Mesendoderm (in vitro differentiated cells): ENCODE results near the gene BTRC.

ENCODE experiments used
- DNase-seq: peaks from one replicate; pipeline ENCODE4 v3.0.0; 2013
- H2AK5ac ChIP-seq: 2 replicates; pipeline ENCODE4 v1.6.1; 2013; ENCODE audit warnings: low read length, inconsistent platforms
- H2BK120ac ChIP-seq: 2 replicates; pipeline ENCODE4 v1.6.1; 2013; ENCODE audit warnings: low read depth, mild to moderate bottlenecking, low read length, moderate library complexity, mixed read lengths
- H2BK15ac ChIP-seq: replicated peaks from 2 replicates; pipeline ENCODE4 v1.6.1; 2013; ENCODE audit warnings: low read depth, mild to moderate bottlenecking, moderate library complexity
- H2BK5ac ChIP-seq: 2 replicates; pipeline ENCODE4 v1.6.1; 2013; ENCODE audit warnings: low read length, inconsistent platforms
- H3K18ac ChIP-seq: 2 replicates; pipeline ENCODE4 v1.6.1; 2013; ENCODE audit warnings: mild to moderate bottlenecking, low read length, mixed read lengths
- H3K23ac ChIP-seq: one replicate; pipeline ENCODE4 v1.6.1; 2013; ENCODE audit warnings: low read length
- H3K27ac ChIP-seq: 2 replicates; pipeline ENCODE4 v1.5.1; 2013; ENCODE audit warnings: low read depth, mild to moderate bottlenecking, inconsistent platforms, low read length, moderate library complexity
- H3K27me3 ChIP-seq: 2 replicates; pipeline ENCODE4 v1.6.1; 2013; ENCODE audit warnings: low read length, control low read depth, mild to moderate bottlenecking, inconsistent platforms; ENCODE audit not compliant: insufficient read depth, poor library complexity
- H3K36me3 ChIP-seq: 2 replicates; pipeline ENCODE4 v1.6.1; 2013; ENCODE audit warnings: low read length, inconsistent platforms; ENCODE audit not compliant: control insufficient read depth, insufficient read depth
- H3K4ac ChIP-seq: one replicate; pipeline ENCODE4 v1.6.1; 2013; ENCODE audit warnings: low read depth, mild to moderate bottlenecking, low read length, moderate library complexity
- H3K4me1 ChIP-seq: 2 replicates; pipeline ENCODE4 v1.6.1; 2013; ENCODE audit warnings: low read depth, low read length, inconsistent platforms; ENCODE audit not compliant: control insufficient read depth
- H3K4me2 ChIP-seq: 2 replicates; pipeline ENCODE4 v1.6.1; 2013; ENCODE audit warnings: low read length
- H3K4me3 ChIP-seq: 2 replicates; pipeline ENCODE4 v1.5.1; 2013; ENCODE audit warnings: mild to moderate bottlenecking, low read length
- H3K56ac ChIP-seq: one replicate; pipeline ENCODE4 v1.6.1; 2013; ENCODE audit warnings: low read length
- H3K79me1 ChIP-seq: 2 replicates; pipeline ENCODE4 v1.6.1; 2013; ENCODE audit warnings: low read length, inconsistent platforms
- H3K79me2 ChIP-seq: 2 replicates; pipeline ENCODE4 v1.6.1; 2013; ENCODE audit warnings: mild to moderate bottlenecking, low read length; ENCODE audit not compliant: control insufficient read depth, insufficient read depth
- H3K9ac ChIP-seq: 2 replicates; pipeline ENCODE4 v1.6.1; 2013; ENCODE audit warnings: low read length, inconsistent platforms
- H4K5ac ChIP-seq: one replicate; pipeline ENCODE4 v1.6.1; 2013; ENCODE audit warnings: low read length
- H4K8ac ChIP-seq: one replicate; pipeline ENCODE4 v1.6.1; 2013; ENCODE audit warnings: low read depth, mild to moderate bottlenecking, control low read depth, low read length, moderate library complexity
- WGBS: extraction: QIAGEN DNeasy Blood & Tissue Kit; methylation state at CpG from one replicate; pipeline ENCODE4 v1.1.7; 2013; ENCODE audit warnings: low lambda C conversion rate, missing lambda C conversion rate; ENCODE audit not compliant: insufficient coverage; ENCODE audit errors: extremely low coverage; 5-methylcytosine and 5-hydroxymethylcytosine counted together

Gene BTRC

DNA sequence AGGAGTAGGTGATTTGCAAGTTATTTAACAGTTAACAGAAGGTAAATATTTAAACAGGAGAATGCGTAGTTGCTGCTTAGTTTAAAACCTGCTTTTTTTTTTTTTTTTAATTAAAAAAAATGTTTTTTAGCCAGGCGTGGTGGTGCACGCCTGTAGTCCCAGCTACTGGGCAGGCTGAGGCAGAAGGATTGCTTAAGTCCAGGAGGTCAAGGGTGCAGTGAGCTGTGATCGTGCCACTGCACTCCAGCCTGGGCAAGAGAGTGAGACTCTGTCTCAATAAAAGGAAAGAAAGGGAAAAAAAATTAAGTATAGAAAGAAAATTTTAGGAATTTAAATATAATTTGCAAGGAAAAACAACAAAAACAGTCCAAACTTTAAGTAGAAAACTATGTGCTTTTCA is 71.6 kb downstream of the BTRC start:
- Histone ChIP-seq H2BK120ac (no peak overlapping the region), H4K8ac (no peak overlapping the region), H2BK5ac (no peak overlapping the region), H3K23ac (no peak overlapping the region), H3K4me1 (no peaks in the 10 kb centered on the region), H3K36me3 (no peaks in the 10 kb centered on the region), H3K79me2 (no peaks in the 10 kb centered on the region), H2AK5ac (no peak overlapping the region), H3K4me2 (no peak overlapping the region), H4K5ac (no peak overlapping the region), H3K27ac (no peak overlapping the region), H3K56ac (no peak overlapping the region), H3K18ac (no peak overlapping the region), H3K27me3 (no peaks in the 10 kb centered on the region), H2BK15ac (no peak overlapping the region), H3K79me1 (no peaks in the 10 kb centered on the region), H3K4ac (no peak overlapping the region), H3K4me3 (no peak overlapping the region), H3K9ac (no peak overlapping the region)
- no peak for DNase-seq
- no CpG with 5 or more reads among the region's 4 CpGs for WGBS

DNA sequence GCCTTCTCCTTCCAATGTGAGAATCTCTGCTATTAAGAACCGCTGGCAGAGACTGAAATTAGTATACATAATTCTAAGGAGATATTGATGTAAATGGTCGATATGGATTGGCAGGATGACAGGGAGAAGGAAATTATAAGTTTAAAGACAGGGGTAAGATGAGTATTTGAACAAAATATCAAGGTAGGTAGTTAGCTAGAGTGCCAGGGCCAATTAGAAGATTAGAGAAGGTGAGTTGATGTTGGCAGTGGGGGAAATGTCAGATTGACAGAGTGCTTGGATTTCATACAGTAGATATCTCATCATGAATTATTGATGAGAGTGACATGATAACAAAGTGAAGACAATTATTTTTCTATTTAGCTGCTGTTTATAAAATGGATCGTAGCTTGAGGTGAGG is 74.1 kb downstream of the BTRC start:
- no peak for DNase-seq
- no peak overlapping the region for H3K4me3 ChIP-seq
- no CpG with 5 or more reads among the region's 3 CpGs for WGBS

DNA sequence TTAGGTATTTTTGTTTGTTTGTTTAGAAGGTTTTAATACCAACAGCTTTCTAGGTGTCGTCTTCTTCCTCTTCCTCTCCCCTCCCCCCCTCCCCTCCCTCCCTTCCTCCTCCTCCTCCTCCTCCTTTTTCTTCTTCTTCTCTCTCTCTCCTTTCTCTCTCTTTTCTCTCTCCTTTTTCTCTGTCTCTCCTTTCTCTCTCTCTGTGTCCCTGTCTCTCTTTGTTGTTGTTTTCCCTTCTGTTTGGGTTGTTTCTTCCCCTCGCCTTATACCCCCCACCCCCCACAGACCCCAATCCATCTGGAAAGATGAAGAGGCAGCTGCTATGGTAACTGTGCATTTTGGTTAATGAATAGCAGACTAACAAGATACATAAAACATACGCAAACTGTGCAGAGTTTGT is 75.5 kb downstream of the BTRC start:
- H3K79me1 ChIP-seq: no peaks in the 10 kb centered on the region
- no peaks in the 10 kb centered on the region for H3K36me3 ChIP-seq
- no peak overlapping the region for H3K18ac ChIP-seq
- no peak overlapping the region for H3K23ac ChIP-seq
- no peak overlapping the region for H3K4me2 ChIP-seq
- H2BK15ac ChIP-seq: no peak overlapping the region
- no peak overlapping the region for H4K8ac ChIP-seq
- H3K56ac ChIP-seq: no peak overlapping the region
- H3K9ac ChIP-seq: no peak overlapping the region
- no peaks in the 10 kb centered on the region for H3K79me2 ChIP-seq
- no peak overlapping the region for H3K4ac ChIP-seq
- DNase-seq: no peak
- H3K4me3 ChIP-seq: no peak overlapping the region
- H2AK5ac ChIP-seq: no peak overlapping the region
- H3K27me3 ChIP-seq: no peaks in the 10 kb centered on the region
- no peak overlapping the region for H4K5ac ChIP-seq
- no peak overlapping the region for H3K27ac ChIP-seq
- no peak overlapping the region for H2BK120ac ChIP-seq
- H3K4me1 ChIP-seq: no peaks in the 10 kb centered on the region
- no peak overlapping the region for H2BK5ac ChIP-seq
- WGBS: no CpG with 5 or more reads among the region's 3 CpGs

More for the DNA sequence above, 74.1 kb downstream of the BTRC start:
- Histone ChIP-seq H3K4me2 (no peak overlapping the region), H3K9ac (no peak overlapping the region), H3K27me3 (no peaks in the 10 kb centered on the region), H2BK5ac (no peak overlapping the region), H4K5ac (no peak overlapping the region), H3K79me2 (no peaks in the 10 kb centered on the region), H2BK15ac (no peak overlapping the region), H3K27ac (no peak overlapping the region), H3K79me1 (no peaks in the 10 kb centered on the region), H3K4me1 (no peaks in the 10 kb centered on the region), H3K4ac (no peak overlapping the region), H3K23ac (no peak overlapping the region), H2AK5ac (no peak overlapping the region), H2BK120ac (no peak overlapping the region), H4K8ac (no peak overlapping the region), H3K18ac (no peak overlapping the region), H3K36me3 (no peaks in the 10 kb centered on the region), H3K56ac (no peak overlapping the region)

DNA sequence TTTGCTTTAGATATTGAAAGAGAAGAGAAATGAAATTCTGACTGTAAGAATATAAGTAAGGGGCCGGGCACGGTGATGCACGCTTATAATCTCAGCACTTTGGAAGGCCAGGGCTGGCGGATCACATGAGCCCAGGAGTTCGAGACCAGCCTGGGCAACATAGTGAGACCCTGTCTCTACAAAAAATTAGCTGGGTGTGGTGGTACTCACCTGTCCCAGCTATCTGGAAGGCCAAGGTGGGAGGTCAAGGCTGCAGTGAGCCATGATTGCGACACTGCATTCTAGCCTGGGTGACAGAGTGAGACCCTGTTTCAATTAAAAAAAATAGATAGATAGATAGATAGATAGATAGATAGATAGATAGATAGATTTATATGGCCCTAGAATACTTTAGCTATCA is 82.3 kb downstream of the BTRC start:
- Histone ChIP-seq H4K8ac (no peak overlapping the region), H3K27ac (no peak overlapping the region), H3K4ac (no peak overlapping the region), H3K79me2 (no peaks in the 10 kb centered on the region), H3K27me3 (no peaks in the 10 kb centered on the region), H3K79me1 (no peaks in the 10 kb centered on the region), H3K9ac (no peak overlapping the region), H3K56ac (no peak overlapping the region), H3K18ac (no peak overlapping the region), H2BK5ac (no peak overlapping the region), H2BK15ac (no peak overlapping the region), H3K36me3 (no peaks in the 10 kb centered on the region), H3K23ac (no peak overlapping the region), H4K5ac (no peak overlapping the region), H2AK5ac (no peak overlapping the region), H2BK120ac (no peak overlapping the region), H3K4me3 (no peak overlapping the region), H3K4me1 (no peaks in the 10 kb centered on the region), H3K4me2 (no peak overlapping the region)
- no peak for DNase-seq
- WGBS: no CpG with 5 or more reads among the region's 6 CpGs

DNA sequence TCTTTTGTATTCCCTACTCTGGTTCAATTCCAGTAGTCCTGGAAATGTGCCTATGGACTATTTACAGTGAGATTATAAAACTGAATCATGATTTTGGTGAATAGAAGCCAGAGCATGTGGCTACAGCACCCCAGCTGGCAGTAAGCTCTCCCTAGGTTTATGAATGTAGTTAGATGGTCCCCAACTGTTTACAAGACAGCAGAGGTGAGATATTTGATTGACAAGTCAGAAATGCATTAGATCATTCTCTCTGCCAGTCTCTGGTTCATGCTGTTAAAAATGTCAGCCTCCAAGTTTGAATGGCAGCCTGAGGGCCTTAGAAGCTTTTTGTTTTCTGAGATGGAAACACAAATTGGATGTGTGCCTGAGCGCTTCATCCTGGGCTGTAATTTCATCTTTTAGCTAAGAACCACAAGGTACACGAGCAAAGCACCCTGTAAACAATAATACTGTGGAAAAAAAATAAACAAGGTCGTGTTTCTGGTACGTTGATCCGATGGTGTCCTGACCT is 85.0 kb downstream of the BTRC start:
- H3K27ac ChIP-seq: no peak overlapping the region
- H2BK15ac ChIP-seq: no peak overlapping the region
- no peak overlapping the region for H3K4me2 ChIP-seq
- H2AK5ac ChIP-seq: no peak overlapping the region
- WGBS: no CpG with 5 or more reads among the region's 5 CpGs
- no peak overlapping the region for H4K5ac ChIP-seq
- no peaks in the 10 kb centered on the region for H3K36me3 ChIP-seq
- H4K8ac ChIP-seq: no peak overlapping the region
- H2BK120ac ChIP-seq: no peak overlapping the region
- no peak overlapping the region for H3K4me3 ChIP-seq
- no peaks in the 10 kb centered on the region for H3K4me1 ChIP-seq
- no peak overlapping the region for H3K56ac ChIP-seq
- H3K79me1 ChIP-seq: no peaks in the 10 kb centered on the region
- no peak overlapping the region for H3K4ac ChIP-seq
- DNase-seq: no peak
- H3K27me3 ChIP-seq: no peaks in the 10 kb centered on the region
- H3K23ac ChIP-seq: no peak overlapping the region
- H2BK5ac ChIP-seq: no peak overlapping the region
- no peak overlapping the region for H3K18ac ChIP-seq
- H3K9ac ChIP-seq: no peak overlapping the region
- no peaks in the 10 kb centered on the region for H3K79me2 ChIP-seq
